SK-N-SH treated with all-trans-retinoic acid at 6 μM for 48 hours (cell line): Measurements from ENCODE around the gene DIP2C.

Source experiments
- CSDC2 ChIP-seq: fragments of 250-450 bp; sonication (Bioruptor Pico); IDR thresholded peaks from 2 replicates; pipeline ENCODE4 v1.5.0; 2020; ENCODE audit warnings: mild to moderate bottlenecking, moderate library complexity
- RARB ChIP-seq: fragments of 250-450 bp; sonication (Bioruptor Pico); IDR thresholded peaks from 2 replicates; pipeline ENCODE4 v1.8.0; 2021; ENCODE audit warnings: mild to moderate bottlenecking, moderate library complexity
- ZFP3 ChIP-seq: fragments of 250-450 bp; sonication (Bioruptor Pico); IDR thresholded peaks from 2 replicates; pipeline ENCODE4 v1.5.0; 2020; ENCODE audit warnings: mild to moderate bottlenecking, moderate library complexity
- ZFP30 ChIP-seq: fragments of 450-650 bp; formaldehyde crosslinking; IDR thresholded peaks from 2 replicates; pipeline ENCODE4 v1.5.0; 2022; ENCODE audit warnings: mild to moderate bottlenecking, moderate library complexity
- ZNF70 ChIP-seq: fragments of 450-650 bp; formaldehyde crosslinking; IDR thresholded peaks from 2 replicates; pipeline ENCODE4 v1.5.0; 2020; ENCODE audit warnings: mild to moderate bottlenecking, moderate library complexity
- ZNF8 ChIP-seq: fragments of 450-650 bp; formaldehyde crosslinking; IDR thresholded peaks from 2 replicates; pipeline ENCODE4 v1.5.0; 2020; ENCODE audit warnings: mild to moderate bottlenecking, moderate library complexity
- TF ChIP-seq, protein P1 (sequence below): fragments of 250-450 bp; sonication (Bioruptor Pico); IDR thresholded peaks from 2 replicates; pipeline ENCODE4 v1.5.1; 2021; ENCODE audit warnings: mild to moderate bottlenecking, moderate library complexity
- TF ChIP-seq, protein P2 (sequence below): fragments of 250-450 bp; sonication (Bioruptor Pico); IDR thresholded peaks from 2 replicates; pipeline ENCODE4 v1.5.1; 2020; ENCODE audit warnings: low read depth, mild to moderate bottlenecking, moderate library complexity
- TF ChIP-seq, protein P3 (sequence below): fragments of 250-450 bp; sonication (Bioruptor Pico); IDR thresholded peaks from 2 replicates; pipeline ENCODE4 v1.8.0; 2020; ENCODE audit warnings: mild to moderate bottlenecking, moderate library complexity, borderline replicate concordance

GRCh38 chr10:341081-341740, 348.3 kb downstream of the DIP2C start:
- TF ChIP-seq, protein P1, sequence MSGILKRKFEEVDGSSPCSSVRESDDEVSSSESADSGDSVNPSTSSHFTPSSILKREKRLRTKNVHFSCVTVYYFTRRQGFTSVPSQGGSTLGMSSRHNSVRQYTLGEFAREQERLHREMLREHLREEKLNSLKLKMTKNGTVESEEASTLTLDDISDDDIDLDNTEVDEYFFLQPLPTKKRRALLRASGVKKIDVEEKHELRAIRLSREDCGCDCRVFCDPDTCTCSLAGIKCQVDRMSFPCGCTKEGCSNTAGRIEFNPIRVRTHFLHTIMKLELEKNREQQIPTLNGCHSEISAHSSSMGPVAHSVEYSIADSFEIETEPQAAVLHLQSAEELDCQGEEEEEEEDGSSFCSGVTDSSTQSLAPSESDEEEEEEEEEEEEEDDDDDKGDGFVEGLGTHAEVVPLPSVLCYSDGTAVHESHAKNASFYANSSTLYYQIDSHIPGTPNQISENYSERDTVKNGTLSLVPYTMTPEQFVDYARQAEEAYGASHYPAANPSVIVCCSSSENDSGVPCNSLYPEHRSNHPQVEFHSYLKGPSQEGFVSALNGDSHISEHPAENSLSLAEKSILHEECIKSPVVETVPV (CRISPR knock-in tag) = no peak
- TF ChIP-seq, protein P2, sequence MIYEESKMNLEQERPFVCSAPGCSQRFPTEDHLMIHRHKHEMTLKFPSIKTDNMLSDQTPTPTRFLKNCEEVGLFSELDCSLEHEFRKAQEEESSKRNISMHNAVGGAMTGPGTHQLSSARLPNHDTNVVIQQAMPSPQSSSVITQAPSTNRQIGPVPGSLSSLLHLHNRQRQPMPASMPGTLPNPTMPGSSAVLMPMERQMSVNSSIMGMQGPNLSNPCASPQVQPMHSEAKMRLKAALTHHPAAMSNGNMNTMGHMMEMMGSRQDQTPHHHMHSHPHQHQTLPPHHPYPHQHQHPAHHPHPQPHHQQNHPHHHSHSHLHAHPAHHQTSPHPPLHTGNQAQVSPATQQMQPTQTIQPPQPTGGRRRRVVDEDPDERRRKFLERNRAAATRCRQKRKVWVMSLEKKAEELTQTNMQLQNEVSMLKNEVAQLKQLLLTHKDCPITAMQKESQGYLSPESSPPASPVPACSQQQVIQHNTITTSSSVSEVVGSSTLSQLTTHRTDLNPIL (CRISPR knock-in tag) = no peak
- no peak for TF ChIP-seq RARB (CRISPR knock-in tag)
- no peak for TF ChIP-seq ZFP30
- no peak for TF ChIP-seq ZNF8
- no peak for TF ChIP-seq ZFP3
- TF ChIP-seq ZNF70 (CRISPR knock-in tag) = no peak
- TF ChIP-seq, protein P3, sequence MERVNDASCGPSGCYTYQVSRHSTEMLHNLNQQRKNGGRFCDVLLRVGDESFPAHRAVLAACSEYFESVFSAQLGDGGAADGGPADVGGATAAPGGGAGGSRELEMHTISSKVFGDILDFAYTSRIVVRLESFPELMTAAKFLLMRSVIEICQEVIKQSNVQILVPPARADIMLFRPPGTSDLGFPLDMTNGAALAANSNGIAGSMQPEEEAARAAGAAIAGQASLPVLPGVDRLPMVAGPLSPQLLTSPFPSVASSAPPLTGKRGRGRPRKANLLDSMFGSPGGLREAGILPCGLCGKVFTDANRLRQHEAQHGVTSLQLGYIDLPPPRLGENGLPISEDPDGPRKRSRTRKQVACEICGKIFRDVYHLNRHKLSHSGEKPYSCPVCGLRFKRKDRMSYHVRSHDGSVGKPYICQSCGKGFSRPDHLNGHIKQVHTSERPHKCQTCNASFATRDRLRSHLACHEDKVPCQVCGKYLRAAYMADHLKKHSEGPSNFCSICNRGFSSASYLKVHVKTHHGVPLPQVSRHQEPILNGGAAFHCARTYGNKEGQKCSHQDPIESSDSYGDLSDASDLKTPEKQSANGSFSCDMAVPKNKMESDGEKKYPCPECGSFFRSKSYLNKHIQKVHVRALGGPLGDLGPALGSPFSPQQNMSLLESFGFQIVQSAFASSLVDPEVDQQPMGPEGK = no peak
- TF ChIP-seq CSDC2 (CRISPR knock-in tag) = no peak
